ENCODE data around the gene ASAP2. TPM values are rescaled to one million over a fixed set of nuclear protein-coding genes. Genes with fewer than 3 reads are reported as not detected.

The ASAP2 gene
- total RNA-seq, 1 experiment from 2014 or later: 14.3 TPM

DNA sequence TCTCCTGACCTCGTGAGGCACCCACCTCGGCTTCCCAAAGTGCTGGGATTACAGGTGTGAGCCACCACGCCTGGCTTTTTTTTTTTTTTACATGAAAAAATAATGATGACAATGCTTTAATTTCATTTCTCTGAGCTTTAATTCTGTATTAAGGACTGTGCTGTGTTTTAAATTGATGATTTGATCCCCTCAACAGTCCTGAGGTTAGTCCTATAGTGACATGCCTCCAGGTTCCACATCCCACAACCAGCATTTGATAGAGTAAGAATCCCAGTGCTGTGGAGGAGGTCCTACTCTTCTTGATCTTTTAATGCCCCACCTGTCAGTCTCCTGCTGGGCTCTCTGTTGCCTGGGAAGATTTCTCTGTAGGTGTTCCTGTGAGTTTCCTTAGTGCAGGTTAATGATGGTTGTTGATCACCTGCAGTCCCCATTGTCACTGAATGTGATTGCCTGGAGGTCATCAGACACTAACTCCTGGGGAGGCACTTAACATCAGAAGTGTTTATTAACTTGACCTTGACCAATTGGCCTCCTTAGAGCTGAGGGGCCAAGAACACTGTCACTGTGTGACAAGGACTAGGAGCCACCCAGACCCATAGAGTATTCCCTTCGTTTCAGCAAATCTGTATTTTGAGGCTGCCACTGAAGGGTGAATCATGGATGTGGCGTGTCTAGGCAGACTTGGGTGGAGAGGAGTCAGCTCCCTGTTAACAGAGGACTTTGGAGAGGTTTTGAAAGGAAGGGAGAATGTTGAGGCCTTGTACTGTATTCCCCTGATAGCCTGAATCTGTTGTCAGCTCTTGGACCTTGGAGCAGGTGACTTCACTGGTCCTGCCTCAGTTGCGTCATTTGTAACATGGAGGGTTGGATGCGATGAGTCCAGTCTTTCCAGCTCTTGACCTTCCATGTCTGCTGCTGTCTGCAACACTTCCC, 11.5 kb downstream of the ASAP2 start:
- peaks cover 8% of the 10 kb centered on the region for H3K36me3 Mint-ChIP-seq
- POLR2A ChIA-PET: interaction anchor here (0.7 kb wide), 1 partner anchor 27 kb away, joined by 3 read pairs; no protein-coding TSS in a partner anchor
- H3K4me3 Mint-ChIP-seq: no peak overlapping the region
- CTCF ChIA-PET: interaction anchor here (0.6 kb wide), 1 partner anchor 52 kb away, joined by 4 read pairs; no protein-coding TSS in a partner anchor
- H3K4me1 Mint-ChIP-seq: peaks cover 24% of the 10 kb centered on the region
- ATAC-seq (peak; percentile 79), DNase-seq (ENCODE audit: low spot score) (no peak)
- H3K27me3 Mint-ChIP-seq (ENCODE audit: low read depth): peaks cover 61% of the 10 kb centered on the region
- peaks cover 10% of the 10 kb centered on the region for H3K9me3 Mint-ChIP-seq
- no peak overlapping the region for H3K27ac Mint-ChIP-seq
- TF ChIP-seq TEAD1 (CRISPR knock-in tag; IDR thresholded peaks at IDR 0.05) (0 out of 2 replicates have a peak, but pooled peaks have one; percentile 40), GTF2I (CRISPR knock-in tag; conservative IDR thresholded peaks at IDR 0.05) (no peak), ZNF423 (CRISPR knock-in tag; IDR thresholded peaks at IDR 0.05) (peak; percentile 71)

DNA sequence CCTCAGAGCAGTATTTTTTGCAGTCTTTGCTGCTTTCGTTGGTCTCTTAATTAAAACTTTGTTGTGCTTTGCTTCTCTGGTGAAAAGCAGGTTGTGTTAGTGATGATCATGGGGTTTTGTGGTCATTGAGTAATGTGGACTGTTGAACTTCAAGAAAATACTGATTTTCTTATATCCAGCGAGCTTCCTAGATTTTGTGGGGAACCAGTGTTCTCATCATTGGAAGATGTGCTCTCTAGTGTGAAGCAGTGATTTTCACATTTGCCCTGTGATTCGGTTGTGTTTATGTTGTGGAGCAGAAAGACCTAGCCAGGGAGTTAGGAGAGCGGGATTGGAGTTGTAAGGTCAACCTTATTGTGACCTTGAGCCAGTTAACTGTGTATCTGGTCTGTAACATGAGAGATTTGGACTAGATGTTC, 12.4 kb downstream of the ASAP2 start:
- H3K36me3 Mint-ChIP-seq: peaks cover 8% of the 10 kb centered on the region
- peaks cover 24% of the 10 kb centered on the region for H3K4me1 Mint-ChIP-seq
- ChIA-PET POLR2A (no interaction called here), CTCF (no interaction called here)
- no peak overlapping the region for H3K4me3 Mint-ChIP-seq
- no peak for TF ChIP-seq JAZF1 (CRISPR knock-in tag; IDR thresholded peaks at IDR 0.05)
- no peak for DNase-seq (ENCODE audit: low spot score)
- H3K27ac Mint-ChIP-seq: no peak overlapping the region
- H3K27me3 Mint-ChIP-seq (ENCODE audit: low read depth): peaks cover 61% of the 10 kb centered on the region
- ATAC-seq: no peak
- H3K9me3 Mint-ChIP-seq: peaks cover 10% of the 10 kb centered on the region

DNA sequence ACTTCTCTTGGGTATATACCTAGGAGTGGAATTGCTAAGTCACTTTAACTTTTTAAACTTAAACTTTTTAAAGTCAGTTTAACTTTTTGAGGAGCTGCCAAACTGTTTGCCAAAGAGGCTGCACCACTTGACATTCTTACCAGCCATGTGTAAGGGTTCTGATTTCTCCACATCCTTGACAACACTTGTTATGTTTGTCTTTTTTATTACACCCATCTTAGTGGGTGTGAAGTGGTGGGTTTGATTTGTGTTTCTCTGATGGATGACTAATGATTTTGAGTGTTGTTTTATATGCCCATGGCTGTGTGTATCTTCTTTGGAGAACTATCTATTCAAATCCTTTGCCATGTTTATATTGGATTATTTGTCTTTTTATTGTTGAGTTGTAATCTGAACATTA, 13.6 kb downstream of the ASAP2 start:
- no peak for ATAC-seq
- peaks cover 8% of the 10 kb centered on the region for H3K36me3 Mint-ChIP-seq
- ChIA-PET CTCF (no interaction called here), POLR2A (no interaction called here)
- H3K9me3 Mint-ChIP-seq: peaks cover 10% of the 10 kb centered on the region
- no peak overlapping the region for H3K27ac Mint-ChIP-seq
- no peak for TF ChIP-seq NFE2L1 (CRISPR knock-in tag; IDR thresholded peaks at IDR 0.05)
- TF ChIP-seq EMX1 (CRISPR knock-in tag; IDR thresholded peaks at IDR 0.05): no peak
- no peak for TF ChIP-seq NFATC4 (CRISPR knock-in tag; IDR thresholded peaks at IDR 0.05)
- TF ChIP-seq SP1 (CRISPR knock-in tag; conservative IDR thresholded peaks at IDR 0.05): no peak
- TF ChIP-seq GRHL2 (CRISPR knock-in tag; IDR thresholded peaks at IDR 0.05; ENCODE audit: insufficient replicate concordance, severe bottlenecking): no peak
- TF ChIP-seq, protein P1, sequence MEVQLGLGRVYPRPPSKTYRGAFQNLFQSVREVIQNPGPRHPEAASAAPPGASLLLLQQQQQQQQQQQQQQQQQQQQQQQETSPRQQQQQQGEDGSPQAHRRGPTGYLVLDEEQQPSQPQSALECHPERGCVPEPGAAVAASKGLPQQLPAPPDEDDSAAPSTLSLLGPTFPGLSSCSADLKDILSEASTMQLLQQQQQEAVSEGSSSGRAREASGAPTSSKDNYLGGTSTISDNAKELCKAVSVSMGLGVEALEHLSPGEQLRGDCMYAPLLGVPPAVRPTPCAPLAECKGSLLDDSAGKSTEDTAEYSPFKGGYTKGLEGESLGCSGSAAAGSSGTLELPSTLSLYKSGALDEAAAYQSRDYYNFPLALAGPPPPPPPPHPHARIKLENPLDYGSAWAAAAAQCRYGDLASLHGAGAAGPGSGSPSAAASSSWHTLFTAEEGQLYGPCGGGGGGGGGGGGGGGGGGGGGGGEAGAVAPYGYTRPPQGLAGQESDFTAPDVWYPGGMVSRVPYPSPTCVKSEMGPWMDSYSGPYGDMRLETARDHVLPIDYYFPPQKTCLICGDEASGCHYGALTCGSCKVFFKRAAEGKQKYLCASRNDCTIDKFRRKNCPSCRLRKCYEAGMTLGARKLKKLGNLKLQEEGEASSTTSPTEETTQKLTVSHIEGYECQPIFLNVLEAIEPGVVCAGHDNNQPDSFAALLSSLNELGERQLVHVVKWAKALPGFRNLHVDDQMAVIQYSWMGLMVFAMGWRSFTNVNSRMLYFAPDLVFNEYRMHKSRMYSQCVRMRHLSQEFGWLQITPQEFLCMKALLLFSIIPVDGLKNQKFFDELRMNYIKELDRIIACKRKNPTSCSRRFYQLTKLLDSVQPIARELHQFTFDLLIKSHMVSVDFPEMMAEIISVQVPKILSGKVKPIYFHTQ (CRISPR knock-in tag; IDR thresholded peaks at IDR 0.05): no peak
- no peak for TF ChIP-seq SMAD4 (CRISPR knock-in tag; IDR thresholded peaks at IDR 0.05)
- no peak for TF ChIP-seq FOXP1 (CRISPR knock-in tag; IDR thresholded peaks at IDR 0.05; ENCODE audit: borderline replicate concordance)
- no peak for TF ChIP-seq ZNF423 (CRISPR knock-in tag; IDR thresholded peaks at IDR 0.05)
- peaks cover 57% of the 10 kb centered on the region for H3K27me3 Mint-ChIP-seq (ENCODE audit: low read depth)
- H3K4me1 Mint-ChIP-seq: peaks cover 24% of the 10 kb centered on the region
- no peak overlapping the region for H3K4me3 Mint-ChIP-seq
- DNase-seq (ENCODE audit: low spot score): no peak

DNA sequence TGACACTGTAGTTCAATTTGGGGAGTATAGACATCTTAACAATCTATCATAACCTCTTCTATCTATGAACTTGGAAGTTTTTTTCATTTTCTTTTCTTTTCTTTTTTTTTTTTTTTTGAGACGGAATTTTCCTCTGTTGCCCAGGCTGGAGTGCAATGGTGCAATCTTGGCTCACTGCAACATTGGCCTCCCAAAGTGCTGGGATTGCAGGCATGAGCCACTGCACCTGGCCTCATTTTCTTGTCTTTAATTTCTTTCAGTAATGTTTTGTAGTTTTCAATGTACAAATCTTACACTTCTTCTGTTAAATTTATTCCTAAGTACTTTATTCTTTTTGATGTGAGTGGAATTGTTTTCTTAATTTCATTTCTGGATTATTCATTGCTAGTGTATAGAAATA, 14.6 kb downstream of the ASAP2 start:
- TF ChIP-seq KAT7 (CRISPR knock-in tag; IDR thresholded peaks at IDR 0.05; ENCODE audit: borderline replicate concordance): no peak
- TF ChIP-seq SOX15 (CRISPR knock-in tag; IDR thresholded peaks at IDR 0.05): no peak
- TF ChIP-seq GTF2I (CRISPR knock-in tag; conservative IDR thresholded peaks at IDR 0.05): no peak
- TF ChIP-seq, protein P2, sequence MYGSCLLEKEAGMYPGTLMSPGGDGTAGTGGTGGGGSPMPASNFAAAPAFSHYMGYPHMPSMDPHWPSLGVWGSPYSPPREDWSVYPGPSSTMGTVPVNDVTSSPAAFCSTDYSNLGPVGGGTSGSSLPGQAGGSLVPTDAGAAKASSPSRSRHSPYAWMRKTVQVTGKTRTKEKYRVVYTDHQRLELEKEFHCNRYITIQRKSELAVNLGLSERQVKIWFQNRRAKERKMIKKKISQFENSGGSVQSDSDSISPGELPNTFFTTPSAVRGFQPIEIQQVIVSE (CRISPR knock-in tag; IDR thresholded peaks at IDR 0.05; ENCODE audit: borderline replicate concordance): no peak
- no peak for TF ChIP-seq NR1H2 (CRISPR knock-in tag; IDR thresholded peaks at IDR 0.05)
- TF ChIP-seq, protein P3, sequence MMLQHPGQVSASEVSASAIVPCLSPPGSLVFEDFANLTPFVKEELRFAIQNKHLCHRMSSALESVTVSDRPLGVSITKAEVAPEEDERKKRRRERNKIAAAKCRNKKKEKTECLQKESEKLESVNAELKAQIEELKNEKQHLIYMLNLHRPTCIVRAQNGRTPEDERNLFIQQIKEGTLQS (CRISPR knock-in tag; conservative IDR thresholded peaks at IDR 0.05): no peak
- TF ChIP-seq EMX1 (CRISPR knock-in tag; IDR thresholded peaks at IDR 0.05): no peak
- TF ChIP-seq, protein P4, sequence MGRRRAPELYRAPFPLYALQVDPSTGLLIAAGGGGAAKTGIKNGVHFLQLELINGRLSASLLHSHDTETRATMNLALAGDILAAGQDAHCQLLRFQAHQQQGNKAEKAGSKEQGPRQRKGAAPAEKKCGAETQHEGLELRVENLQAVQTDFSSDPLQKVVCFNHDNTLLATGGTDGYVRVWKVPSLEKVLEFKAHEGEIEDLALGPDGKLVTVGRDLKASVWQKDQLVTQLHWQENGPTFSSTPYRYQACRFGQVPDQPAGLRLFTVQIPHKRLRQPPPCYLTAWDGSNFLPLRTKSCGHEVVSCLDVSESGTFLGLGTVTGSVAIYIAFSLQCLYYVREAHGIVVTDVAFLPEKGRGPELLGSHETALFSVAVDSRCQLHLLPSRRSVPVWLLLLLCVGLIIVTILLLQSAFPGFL (CRISPR knock-in tag; IDR thresholded peaks at IDR 0.05; ENCODE audit: borderline replicate concordance): no peak
- no peak for TF ChIP-seq ZNF263 (CRISPR knock-in tag; IDR thresholded peaks at IDR 0.05; ENCODE audit: low read depth)
- no peak for TF ChIP-seq ZNF219 (CRISPR knock-in tag; IDR thresholded peaks at IDR 0.05; ENCODE audit: borderline replicate concordance)
- TF ChIP-seq RELA (CRISPR knock-in tag; IDR thresholded peaks at IDR 0.05; ENCODE audit: borderline replicate concordance): no peak
- no peak overlapping the region for H3K4me3 Mint-ChIP-seq
- peaks cover 8% of the 10 kb centered on the region for H3K36me3 Mint-ChIP-seq
- H3K9me3 Mint-ChIP-seq: peaks cover 10% of the 10 kb centered on the region
- no peak overlapping the region for H3K27ac Mint-ChIP-seq
- H3K27me3 Mint-ChIP-seq (ENCODE audit: low read depth): peaks cover 51% of the 10 kb centered on the region
- peaks cover 28% of the 10 kb centered on the region for H3K4me1 Mint-ChIP-seq
- ATAC-seq (no peak), DNase-seq (ENCODE audit: low spot score) (no peak)
- ChIA-PET POLR2A (no interaction called here), CTCF (no interaction called here)

Data from WTC11 (cell line).